Fibroblast of lung (primary cell): Measurements from ENCODE around the gene PTGFRN.

Experiments
- EZH2 ChIP-seq: IDR thresholded peaks from 2 replicates; pipeline ENCODE4 v1.5.1; 2012; ENCODE audit warnings: low read length, control low read depth, mild to moderate bottlenecking; ENCODE audit errors: missing control alignments
- TF ChIP-seq, protein P1 (sequence below), 2 donors: IDR thresholded peaks in 1 of 2; conservative IDR thresholded peaks in 1 of 2; 1 replicate in 1 of 2; 2 replicates in 1 of 2; pipeline ENCODE4 v1.5.1; 2011 to 2012; ENCODE audit warnings: low read length in 2 of 2, control low read depth in 1 of 2, inconsistent platforms in 1 of 2, low read depth in 1 of 2, mild to moderate bottlenecking in 1 of 2

DNA sequence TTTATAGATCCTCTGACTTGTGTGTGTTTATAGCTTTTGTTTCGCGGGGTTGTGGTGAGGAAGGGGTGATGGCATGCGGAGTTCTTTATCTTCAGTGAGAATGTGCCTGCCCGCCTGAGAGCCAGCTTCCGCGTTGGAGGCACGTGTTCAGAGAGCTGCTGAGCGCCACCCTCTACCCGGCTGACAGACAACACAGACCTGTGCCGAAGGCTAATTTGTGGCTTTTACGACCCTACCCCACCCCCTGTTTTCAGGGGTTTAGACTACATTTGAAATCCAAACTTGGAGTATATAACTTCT, 77.5 kb downstream of the PTGFRN start:
- TF ChIP-seq, protein P1, sequence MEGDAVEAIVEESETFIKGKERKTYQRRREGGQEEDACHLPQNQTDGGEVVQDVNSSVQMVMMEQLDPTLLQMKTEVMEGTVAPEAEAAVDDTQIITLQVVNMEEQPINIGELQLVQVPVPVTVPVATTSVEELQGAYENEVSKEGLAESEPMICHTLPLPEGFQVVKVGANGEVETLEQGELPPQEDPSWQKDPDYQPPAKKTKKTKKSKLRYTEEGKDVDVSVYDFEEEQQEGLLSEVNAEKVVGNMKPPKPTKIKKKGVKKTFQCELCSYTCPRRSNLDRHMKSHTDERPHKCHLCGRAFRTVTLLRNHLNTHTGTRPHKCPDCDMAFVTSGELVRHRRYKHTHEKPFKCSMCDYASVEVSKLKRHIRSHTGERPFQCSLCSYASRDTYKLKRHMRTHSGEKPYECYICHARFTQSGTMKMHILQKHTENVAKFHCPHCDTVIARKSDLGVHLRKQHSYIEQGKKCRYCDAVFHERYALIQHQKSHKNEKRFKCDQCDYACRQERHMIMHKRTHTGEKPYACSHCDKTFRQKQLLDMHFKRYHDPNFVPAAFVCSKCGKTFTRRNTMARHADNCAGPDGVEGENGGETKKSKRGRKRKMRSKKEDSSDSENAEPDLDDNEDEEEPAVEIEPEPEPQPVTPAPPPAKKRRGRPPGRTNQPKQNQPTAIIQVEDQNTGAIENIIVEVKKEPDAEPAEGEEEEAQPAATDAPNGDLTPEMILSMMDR (conservative IDR thresholded peaks at IDR 0.05 in 1 of 2, IDR thresholded peaks at IDR 0.05 in 1 of 2; ENCODE audit: low read depth in 1 of 2, low read length in 2 of 2): no peak
- no peak for TF ChIP-seq EZH2
